ENCODE data around the gene ATP8B2. TPM values are rescaled to one million over a fixed set of nuclear protein-coding genes. Genes with fewer than 3 reads are reported as not detected.
"Not testable (repeated sequence)": the region's sequence is repeated elsewhere in the genome, so short reads cannot be mapped to it uniquely, and the experiment has no call there.

Gene ATP8B2
- total RNA-seq, 4 donors from 2014 or later = 18.6 to 56.9 (median 31.8) TPM

GRCh38 chr1:154335025-154335714 is 9.8 kb downstream of the ATP8B2 start:
- TF ChIP-seq POLR2A (IDR thresholded peaks at IDR 0.05) (no peak), CTCF (IDR thresholded peaks at IDR 0.05) (peak; percentile 72 to 93 (median 84))
- Histone ChIP-seq H3K4me3 (no peak overlapping the region), H3K4me1 (peaks cover 0 to 17% (median 8%) of the 10 kb centered on the region in 4 donors), H3K27ac (peak overlapping the region; percentile 22 to 65 (median 54)), H3K27me3 (no peaks in the 10 kb centered on the region), H3K9me3 (no peaks in the 10 kb centered on the region), H3K36me3 (peaks cover 0 to 41% (median 0%) of the 10 kb centered on the region in 3 donors)
- peak; percentile 82 to 95 (median 94) for DNase-seq

GRCh38 chr1:154337253-154337894 is 12.0 kb downstream of the ATP8B2 start:
- peaks cover 0 to 24% (median 10%) of the 10 kb centered on the region in 4 donors for H3K4me1 ChIP-seq
- H3K9me3 ChIP-seq = no peaks in the 10 kb centered on the region
- no peak overlapping the region for H3K4me3 ChIP-seq
- peak overlapping the region; percentile 51 to 82 (median 60) for H3K27ac ChIP-seq
- H3K27me3 ChIP-seq = no peaks in the 10 kb centered on the region
- TF ChIP-seq POLR2A (IDR thresholded peaks at IDR 0.05) = no peak
- H3K36me3 ChIP-seq = peaks cover 0 to 46% (median 0%) of the 10 kb centered on the region in 3 donors
- DNase-seq = no peak

GRCh38 chr1:154338875-154339274 is 13.6 kb downstream of the ATP8B2 start:
- Histone ChIP-seq H3K4me3 (no peak overlapping the region), H3K36me3 (peaks cover 0 to 54% (median 0%) of the 10 kb centered on the region in 3 donors), H3K27me3 (no peaks in the 10 kb centered on the region), H3K27ac (peak overlapping the region in 1 of 4 donors; percentile 13), H3K4me1 (peaks cover 0 to 25% (median 12%) of the 10 kb centered on the region in 4 donors), H3K9me3 (no peaks in the 10 kb centered on the region)
- no peak for DNase-seq
- TF ChIP-seq CTCF (IDR thresholded peaks at IDR 0.05) = no peak
- no peak for TF ChIP-seq POLR2A (IDR thresholded peaks at IDR 0.05)

- not testable (repeated sequence) for H3K4me3 ChIP-seq, DNase-seq, H3K9me3 ChIP-seq, H3K27ac ChIP-seq, H3K27me3 ChIP-seq
- Histone ChIP-seq H3K4me1 (peaks cover 0 to 16% (median 4%) of the 10 kb centered on the region in 4 donors), H3K36me3 (peaks cover 0 to 73% (median 0%) of the 10 kb centered on the region in 3 donors)
Observed at GRCh38 chr1:154341366-154341765, 16.0 kb downstream of the ATP8B2 start.

GRCh38 chr1:154342132-154342531 is 16.8 kb downstream of the ATP8B2 start:
- Histone ChIP-seq H3K27ac (peak overlapping the region; percentile 46 to 73 (median 61)), H3K36me3 (peaks cover 0 to 81% (median 0%) of the 10 kb centered on the region in 3 donors)
- TF ChIP-seq POLR2A (IDR thresholded peaks at IDR 0.05) (no peak), CTCF (IDR thresholded peaks at IDR 0.05) (no peak)

GRCh38 chr1:154342836-154343472 is 17.6 kb downstream of the ATP8B2 start:
- peaks cover 0 to 81% (median 0%) of the 10 kb centered on the region in 3 donors for H3K36me3 ChIP-seq
- TF ChIP-seq POLR2A (IDR thresholded peaks at IDR 0.05) (peak in 1 of 2 donors; percentile 14), CTCF (IDR thresholded peaks at IDR 0.05) (no peak)
- H3K27ac ChIP-seq = peak overlapping the region; percentile 46 to 73 (median 61)
- H3K4me3 ChIP-seq = peak overlapping the region in 2 of 4 donors; percentile 19 to 22
- peak; percentile 63 to 89 (median 76) for DNase-seq
- H3K27me3 ChIP-seq = no peaks in the 10 kb centered on the region
- no peaks in the 10 kb centered on the region for H3K9me3 ChIP-seq
- peaks cover 0 to 13% (median 4%) of the 10 kb centered on the region in 4 donors for H3K4me1 ChIP-seq

More at GRCh38 chr1:154342132-154342531, 16.8 kb downstream of the ATP8B2 start:
- no peak overlapping the region for H3K4me3 ChIP-seq
- H3K4me1 ChIP-seq = peaks cover 0 to 16% (median 4%) of the 10 kb centered on the region in 4 donors
- no peaks in the 10 kb centered on the region for H3K27me3 ChIP-seq
- DNase-seq = no peak
- no peaks in the 10 kb centered on the region for H3K9me3 ChIP-seq

All from Peyer's patch (tissue), 4 donors.